Fibroblast of skin of abdomen (primary cell): Measurements from ENCODE around the gene RSPH3.
"Not testable (repeated sequence)": the region's sequence is repeated elsewhere in the genome, so short reads cannot be mapped to it uniquely, and the experiment has no call there.

ENCODE experiments used
- DNase-seq: peaks from one replicate; pipeline ENCODE4 v3.0.0-alpha.2; 2013

RSPH3 gene

DNA sequence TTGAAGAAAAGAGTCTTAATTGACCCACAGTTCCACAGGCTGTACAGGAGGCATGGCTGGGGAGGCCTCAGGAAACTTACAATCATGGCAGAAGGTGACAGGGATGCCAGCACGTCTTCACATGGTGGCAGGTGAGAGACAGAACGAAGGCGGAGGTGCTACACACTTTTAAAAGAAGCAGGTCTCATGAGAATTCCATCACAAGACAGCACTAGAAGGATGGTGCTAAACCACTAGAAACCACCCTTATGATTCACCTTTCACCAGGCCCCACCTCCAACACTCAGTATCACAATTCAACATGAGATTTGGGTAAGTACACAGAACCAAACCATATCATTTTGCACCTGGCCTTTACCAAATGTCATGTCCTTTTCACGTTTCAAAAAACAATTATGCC lies 23.9 kb upstream of the RSPH3 start:
- DNase-seq = no peak

DNA sequence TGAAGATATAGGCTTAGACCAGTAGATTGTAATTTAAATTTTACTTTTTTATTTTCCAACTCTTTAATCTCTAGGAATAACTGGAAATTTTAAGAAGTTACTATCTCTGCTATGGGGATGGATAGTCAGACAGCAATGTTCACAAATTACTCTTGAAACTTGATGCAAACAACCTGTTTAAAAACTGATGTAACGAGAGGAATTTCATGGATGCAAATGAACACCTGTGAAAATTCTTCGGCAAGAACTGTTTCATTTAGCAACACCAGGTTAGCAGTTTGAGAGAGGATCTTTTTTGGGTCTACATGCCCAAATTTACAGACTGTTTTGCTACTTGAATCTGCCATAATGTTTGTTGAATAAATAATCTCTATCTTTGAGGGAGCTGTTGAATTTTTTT lies 20.0 kb upstream of the RSPH3 start:
- no peak for DNase-seq

DNA sequence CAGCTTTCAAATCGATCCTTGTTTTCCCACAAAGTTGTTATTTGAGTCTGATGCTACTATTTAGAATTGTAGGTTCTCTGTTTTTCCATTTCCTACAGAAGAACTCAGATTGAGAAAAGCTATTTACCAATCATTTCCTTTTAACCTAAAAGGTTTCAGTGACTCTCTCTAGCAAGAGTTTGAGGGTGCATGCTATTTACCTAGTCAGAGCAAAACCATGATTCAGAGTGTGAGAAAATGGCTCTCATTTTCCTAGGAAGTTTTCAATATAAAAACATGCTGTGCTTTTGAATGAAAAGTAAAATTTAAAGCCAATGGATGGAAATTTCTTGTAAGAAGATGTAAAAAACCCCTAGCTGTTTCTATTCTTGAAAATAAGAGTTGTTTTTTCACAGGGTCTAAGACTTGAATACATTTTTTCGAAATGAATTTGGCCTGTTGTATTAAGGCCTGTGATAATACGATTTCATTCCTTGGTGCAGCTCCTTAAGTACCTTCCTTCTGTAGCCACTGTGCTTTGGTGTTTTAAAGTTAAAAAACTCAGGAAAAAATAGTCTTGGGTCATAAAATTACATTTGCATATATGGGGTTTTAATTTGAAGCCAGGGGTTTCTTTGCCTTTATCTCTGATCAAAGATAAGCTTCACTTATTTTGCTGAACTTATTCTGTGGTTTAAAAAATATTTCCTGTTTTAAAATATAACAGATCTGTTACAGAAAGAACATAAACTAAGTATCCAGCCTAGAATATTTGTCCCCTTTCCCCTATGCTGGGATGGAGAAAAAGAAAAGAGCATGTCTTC lies 18.0 kb upstream of the RSPH3 start:
- DNase-seq = no peak

DNA sequence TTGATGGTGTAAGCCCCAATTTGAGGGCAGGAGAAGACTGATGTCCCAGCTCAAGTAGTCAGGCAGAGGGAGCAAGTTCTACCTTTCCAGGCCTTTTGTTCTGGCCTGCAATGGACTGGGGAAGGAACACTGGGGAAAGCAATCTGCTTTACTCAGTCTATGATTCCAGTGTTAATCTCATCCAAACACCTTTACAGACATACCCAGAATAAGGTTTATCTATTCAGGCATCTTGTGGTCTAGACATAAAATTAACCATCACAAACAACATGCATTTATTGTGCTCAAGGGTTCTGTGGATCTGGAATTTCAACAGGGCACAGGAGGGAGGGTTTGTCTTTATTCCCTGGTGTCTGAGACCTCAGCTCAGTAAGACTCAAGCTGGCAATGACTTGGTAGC lies 14.4 kb upstream of the RSPH3 start:
- DNase-seq = no peak

DNA sequence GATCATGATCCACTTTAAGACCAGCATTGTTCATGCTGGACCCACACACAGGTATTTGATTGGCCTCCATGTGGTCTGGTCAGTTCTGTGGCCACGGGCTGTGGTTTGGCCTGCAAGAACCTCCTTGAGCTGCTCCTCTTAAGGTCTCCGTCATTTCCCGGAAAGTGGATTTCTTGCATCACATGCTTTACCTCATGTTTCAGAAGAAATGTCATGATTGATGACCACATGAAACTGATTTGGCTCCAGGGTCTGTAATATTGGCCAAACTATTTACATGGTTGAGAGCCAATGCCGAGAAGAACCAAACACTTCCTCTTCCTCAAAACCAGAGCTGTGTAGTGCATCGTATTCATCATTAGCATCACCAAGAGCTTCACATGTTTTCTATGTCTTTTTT lies 13.2 kb upstream of the RSPH3 start:
- peak; percentile 42 for DNase-seq

DNA sequence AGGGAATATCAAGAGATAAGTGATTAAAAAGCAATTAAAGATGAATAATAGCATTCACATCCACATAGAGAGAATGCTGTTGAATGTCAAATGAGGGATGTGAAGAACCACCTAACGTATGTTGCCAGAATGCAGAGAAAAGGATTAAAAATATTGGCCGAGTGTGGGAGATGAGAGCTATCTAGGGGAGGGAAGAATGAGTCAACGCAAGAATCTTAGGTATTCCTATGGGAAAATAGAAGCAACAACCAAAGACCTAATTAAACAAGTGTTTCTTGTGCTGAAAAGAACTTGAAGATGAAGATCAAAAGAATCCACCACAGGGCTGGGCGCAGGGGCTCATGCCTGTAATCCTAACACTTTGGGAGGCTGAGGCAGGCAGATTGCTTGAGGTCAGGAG lies 12.2 kb upstream of the RSPH3 start:
- peak; percentile 51 for DNase-seq

DNA sequence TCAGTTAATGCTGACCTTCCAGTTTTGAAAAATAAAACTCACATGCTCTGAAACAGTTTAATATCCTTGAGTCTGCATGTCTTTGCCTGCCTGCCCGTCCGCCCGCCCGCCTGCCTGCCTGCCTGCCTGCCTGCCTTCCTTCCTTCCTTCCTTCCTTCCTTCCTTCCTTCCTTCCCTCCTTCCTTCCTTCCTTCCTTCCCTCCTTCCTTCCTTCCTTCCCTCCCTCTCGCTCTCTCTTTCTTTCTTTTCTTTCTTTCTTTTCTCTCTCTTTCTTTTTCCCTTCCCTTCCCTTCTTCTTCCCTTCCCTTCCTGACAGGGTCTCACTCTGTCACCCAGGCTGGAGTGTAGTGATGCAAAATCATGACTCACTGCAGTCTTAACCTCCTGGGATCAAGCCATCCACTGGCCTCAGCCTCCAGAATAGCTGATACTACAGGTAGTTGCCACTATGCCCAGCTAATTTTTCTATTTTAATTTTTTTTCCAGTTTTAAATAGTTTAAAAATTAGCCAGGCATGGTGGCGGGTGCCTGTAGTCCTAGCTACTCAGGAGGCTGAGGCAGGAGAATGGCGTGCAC lies 10.1 kb upstream of the RSPH3 start:
- DNase-seq = peak; percentile 4

DNA sequence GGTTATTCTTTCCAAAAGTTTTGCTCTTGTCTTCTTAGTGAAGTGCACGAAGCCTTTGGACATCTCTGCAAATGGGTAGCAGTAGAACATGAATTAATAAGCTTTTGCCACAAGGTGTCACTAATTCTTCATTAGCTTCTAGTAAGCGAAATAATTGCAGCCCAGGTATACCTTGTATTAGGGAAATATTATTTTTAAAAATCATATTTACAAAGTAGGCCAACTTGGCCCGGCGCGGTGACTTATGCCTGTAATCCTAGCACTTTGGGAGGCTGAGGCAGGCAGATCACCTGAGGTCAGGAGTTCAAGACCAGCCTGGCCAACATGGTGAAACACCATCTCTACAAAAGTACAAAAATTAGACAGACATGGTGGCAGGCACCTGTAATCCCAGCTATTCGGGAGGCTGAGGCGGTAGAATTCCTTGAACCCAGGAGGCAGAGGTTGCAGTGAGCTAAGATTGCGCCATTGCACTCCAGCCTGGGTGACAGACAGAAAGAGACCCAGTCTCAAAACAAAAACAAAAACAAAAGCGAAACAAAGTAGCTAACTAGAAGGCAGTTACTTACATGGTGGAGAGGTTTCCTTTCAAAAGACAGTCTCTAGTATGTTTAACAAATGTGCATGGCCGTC lies 8.8 kb upstream of the RSPH3 start:
- DNase-seq = peak; percentile 6

DNA sequence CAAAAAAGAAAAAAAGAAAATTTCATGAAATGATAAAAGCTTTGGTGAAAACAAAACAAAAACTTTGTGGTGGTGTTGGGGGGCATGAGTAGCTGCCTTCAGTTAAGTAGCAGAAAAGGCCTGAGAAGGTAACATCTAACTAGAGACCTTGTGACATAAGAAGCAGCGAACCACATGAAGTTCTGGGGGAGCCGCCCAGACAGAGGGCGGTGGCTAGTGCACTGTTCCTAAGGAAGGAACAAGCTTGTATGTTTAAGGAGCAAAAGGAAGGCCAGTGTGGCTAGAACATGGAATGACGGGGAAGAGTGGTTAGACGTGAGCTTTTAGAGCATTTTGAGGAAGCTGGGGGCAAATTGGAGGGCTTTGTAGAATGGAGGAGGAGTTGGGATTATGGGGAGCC lies 7.5 kb upstream of the RSPH3 start:
- no peak for DNase-seq

DNA sequence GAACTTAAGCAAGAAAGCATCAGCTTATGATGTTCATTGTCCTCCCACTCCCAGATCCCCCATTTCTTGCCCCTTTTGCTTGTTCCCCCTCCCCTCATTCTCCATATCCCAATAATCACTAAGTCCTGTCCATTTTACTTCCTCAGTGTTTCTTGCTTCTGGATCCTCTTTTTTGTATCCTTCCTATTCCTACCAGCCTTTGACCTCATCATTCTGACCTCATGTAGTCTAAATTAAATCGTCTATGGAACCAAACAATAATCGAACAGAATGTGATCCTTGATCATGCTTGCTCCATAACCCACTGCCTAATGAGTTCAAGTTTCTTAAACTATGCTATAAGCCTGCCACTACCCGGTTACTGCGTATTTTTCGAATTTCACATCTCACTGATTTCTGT lies 5.4 kb upstream of the RSPH3 start:
- DNase-seq = no peak

DNA sequence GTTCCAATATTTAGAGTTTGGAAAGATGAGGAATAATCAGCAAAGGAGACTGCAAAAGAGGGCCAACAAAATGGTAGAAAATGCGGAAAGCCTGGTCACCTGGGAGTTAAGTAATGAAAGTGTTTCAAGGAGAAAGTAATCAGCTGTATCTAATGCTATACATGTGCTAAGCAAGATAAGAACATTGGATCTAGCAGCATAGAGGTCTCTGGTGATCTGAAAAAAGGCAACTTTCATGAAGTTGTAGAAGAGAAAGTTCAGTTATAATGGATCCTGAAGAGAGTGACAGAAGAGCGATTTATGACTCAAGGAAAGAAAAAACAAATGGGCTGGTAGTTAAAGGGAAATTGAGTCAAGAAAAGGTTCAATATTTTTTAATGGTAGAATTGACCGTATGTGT lies 4.6 kb upstream of the RSPH3 start:
- no peak for DNase-seq

DNA sequence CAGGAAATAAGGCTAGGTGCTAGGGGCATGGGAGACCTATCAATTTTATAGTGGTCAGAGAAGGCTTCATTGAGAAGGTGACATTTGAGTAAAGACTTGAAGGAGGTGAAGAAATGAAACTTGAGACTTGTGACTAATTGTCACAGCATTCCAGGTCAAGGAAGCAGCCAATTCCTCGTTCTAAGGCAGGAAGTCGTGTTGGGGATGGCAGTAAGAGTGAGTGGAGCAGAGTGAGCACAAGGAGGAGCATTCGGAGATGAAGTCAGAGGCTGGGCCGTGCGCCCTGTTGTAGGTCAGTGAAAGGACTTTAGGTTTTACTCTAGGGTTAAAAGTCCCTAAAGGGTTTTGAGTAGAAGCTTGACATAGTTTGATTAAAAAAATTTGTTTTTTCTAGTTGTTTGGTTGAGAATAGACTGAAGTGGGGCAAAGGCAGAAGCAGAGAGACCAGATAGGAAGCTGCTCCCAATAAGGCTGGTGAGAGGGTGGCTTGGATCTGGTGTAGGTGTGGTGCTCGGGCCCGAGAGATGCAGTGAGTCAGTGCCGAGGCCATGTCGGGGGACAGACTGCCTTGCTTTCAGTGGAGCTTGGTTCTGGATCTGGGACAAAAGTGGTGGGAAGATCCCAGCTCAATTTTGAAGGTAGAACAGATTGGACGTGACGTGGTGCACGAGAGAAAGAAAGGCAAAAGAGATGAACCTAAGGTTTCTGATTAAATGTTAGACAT lies 2.6 kb upstream of the RSPH3 start:
- DNase-seq = peak; percentile 23

DNA sequence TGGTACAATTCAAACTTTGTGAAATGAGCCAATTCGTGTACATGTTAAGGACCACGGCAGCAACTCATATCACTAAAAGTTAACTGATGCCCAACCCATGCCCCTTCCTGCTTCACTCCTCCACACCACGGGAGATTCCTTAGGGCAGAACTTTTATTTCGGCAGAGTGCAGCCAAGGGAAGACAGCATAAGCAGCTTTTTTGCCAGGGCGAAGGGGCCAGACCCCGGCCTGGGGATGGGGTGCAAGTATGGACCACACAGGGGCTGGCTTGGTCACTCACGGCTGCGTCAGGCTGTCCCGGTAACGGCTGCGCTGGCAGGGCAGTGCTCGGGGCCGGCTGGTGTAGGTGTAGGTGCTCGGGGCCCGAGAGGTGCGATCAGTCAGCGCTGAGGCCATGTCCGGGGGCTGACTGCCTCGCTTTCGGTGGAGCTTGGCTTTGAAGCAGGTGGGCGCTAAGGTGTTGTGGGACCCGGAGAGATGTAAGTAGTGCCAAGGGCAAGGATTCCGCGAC lies 792 bp downstream of the RSPH3 start:
- DNase-seq = peak; percentile 2

DNA sequence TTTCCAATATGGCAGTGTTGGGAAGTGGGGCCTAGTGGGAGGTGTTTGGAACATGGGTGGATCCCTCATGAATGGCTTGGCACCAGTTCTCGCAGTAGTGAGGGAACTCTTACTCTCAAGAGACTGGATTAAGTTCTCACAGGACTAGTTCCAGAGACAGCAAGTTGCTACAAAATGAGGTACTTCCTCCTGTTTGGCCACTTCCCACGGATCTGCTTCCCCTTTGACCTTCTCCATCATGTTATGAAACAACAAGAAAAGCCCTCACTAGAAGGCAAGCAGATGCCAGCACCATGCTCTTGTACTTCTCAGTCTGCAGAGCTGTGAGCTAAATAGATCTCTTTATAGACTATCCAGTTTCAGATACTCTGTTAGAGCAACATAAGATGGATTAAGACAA lies 3.1 kb downstream of the RSPH3 start:
- no peak for DNase-seq

DNA sequence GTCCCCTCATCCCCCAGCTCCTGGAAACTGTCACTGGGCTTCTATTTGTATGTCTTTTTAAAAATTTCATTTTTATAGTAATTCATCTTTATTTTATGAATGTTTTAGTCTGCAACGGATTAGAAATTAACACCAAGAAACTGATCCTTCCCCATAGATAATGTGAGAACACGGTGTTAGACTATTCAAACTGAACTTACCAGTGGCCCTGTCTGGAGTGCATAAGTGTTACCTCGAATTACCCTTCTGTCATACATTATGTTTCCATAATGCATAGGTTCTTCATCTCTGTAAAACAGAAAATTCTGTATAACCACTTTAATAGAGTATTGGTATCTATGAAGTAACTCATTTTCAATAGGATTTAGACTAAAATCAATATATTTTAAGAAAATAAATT lies 6.4 kb downstream of the RSPH3 start:
- no peak for DNase-seq

DNA sequence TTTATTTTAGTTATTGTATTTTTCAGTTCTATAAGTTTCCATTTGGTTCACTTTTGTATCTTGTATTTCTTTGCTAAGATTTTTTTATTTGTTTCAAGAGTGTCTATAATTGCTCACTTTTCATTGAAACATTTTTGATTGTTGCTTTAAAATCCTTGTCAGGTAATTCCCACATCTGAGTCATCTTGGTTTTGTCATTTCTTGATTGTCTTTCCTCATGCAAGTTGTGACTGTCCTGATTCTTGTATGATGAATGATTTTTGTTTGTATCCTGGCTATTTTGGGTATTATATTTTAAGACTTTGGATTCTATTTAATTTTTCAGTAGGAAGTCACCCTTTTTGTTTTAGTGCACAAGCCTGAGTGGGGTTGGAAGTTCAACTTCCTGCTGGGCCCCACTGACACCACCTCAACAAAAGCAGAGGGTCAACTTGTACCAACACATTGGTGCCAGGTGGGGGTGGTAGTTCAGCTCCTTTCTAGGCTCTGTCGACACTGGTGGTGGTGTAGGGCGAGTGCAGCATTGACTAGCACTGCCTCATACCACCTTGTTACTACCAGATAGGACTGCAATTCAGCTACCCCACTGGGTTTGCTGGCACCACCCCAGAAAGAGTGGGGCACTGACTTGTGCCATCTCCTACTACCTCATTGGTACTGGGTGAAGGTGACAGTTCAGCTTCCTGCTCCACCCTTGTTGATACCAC lies 8.8 kb downstream of the RSPH3 start:
- DNase-seq = no peak

DNA sequence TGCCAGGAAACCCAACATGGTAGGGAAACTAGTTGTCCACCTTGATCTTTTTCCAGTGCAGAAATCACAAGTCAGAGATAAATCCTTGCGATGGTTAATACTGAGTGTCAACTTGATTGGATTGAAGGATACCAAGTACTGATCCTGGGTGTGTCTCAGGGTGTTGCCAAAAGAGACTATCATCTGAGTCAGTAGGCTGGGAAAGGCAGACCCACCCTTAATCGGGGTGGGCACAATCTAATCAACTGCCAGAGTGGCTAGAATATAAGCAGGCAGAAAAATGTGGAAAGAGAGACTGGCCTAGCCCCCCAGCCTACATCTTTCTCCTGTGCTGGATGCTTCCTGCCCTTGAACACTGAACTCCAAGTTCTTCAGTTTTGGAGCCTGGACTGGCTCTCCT lies 10.3 kb downstream of the RSPH3 start:
- not testable (repeated sequence) for DNase-seq

DNA sequence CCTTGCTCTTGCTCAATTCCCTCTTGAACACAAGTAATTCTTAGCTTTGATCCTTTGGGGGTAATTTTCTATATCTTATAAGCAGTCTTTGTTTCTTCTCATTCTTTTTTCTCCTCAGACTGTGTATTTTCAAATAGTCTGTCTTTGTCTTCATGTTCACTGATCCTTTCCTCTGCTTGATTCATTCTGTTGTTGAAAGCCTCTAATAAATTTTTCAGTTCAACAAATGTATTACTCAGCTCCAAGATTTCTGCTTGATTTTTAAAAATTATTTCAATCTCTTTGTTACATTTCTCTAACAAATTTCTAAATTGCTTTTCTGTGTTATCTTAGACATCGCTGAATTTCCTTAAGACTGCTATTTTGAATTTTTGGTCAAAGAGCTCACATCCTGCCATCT lies 11.5 kb downstream of the RSPH3 start:
- DNase-seq = no peak

DNA sequence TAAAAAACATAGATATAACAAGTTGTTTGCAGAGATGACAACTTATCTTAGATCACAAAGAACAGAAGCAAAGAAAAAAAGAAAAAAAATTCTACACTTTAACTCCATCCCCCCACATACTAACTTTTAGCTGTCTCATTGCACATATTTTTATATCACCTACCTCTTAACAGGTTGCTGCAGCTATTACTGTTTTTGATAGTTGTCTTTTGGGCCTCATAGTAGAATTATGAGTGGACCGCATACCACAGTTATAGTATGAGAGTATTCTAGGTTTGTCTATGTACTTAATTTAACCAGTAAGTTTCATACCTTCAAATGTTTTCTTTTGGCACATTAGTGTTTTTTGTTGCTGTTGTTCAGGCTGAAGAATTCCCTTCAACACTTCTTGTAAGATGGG lies 12.3 kb downstream of the RSPH3 start:
- DNase-seq = no peak

DNA sequence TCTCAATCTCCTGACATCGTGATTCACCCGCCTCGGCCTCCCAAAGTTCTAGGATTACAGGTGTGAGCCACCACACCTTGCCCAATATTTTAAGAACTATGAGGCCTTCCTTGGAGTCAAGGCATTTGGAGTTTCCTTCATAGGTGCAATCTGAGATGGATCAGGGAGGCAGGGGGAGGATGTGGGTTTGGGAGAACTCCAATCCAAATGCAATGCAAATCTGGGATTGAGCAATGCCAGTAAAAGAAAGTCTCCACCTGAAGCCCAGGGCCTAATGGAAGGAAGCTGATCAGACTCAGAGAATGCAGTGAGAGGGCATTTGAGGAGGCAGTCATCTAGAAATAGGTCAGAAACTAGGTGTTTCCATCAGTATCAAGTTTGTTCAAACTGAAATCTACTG lies 21.2 kb downstream of the RSPH3 start:
- DNase-seq = peak; percentile 56

DNA sequence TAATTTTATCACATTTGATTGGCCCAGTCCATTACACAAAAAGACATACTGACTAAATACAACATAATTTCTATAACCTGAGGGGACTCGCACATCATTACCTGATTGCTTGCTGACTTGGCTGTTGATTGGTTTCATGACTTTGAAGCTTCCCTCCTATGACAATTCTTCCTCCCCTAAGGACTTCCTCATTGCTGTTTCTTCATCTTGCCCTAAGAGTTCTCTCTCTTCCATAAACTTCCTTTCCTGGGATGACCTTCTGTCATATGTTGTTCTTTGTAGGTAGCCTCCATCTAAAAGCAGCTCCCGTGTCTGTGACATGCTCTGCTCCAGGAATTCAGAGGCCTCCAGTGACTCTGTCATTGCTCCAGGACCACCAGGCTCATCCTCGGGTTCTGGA lies 22.6 kb downstream of the RSPH3 start:
- no peak for DNase-seq
